Large intestine (tissue), 3 donors: ENCODE results near the gene NEDD8. TPM values are rescaled to one million over a fixed set of nuclear protein-coding genes. Genes with fewer than 3 reads are reported as not detected.

ENCODE experiments used
- DNase-seq, 2 donors: peaks; one replicate each; pipeline versions ENCODE4 v3.0.0 to v3.0.0-alpha.2; 2013
- H3K27ac ChIP-seq: one replicate; pipeline ENCODE4 v1.5.1; 2013; ENCODE audit warnings: low read length
- H3K27me3 ChIP-seq: 2 replicates; pipeline ENCODE4 v1.6.1; 2013; ENCODE audit warnings: low read length; ENCODE audit not compliant: control insufficient read depth, insufficient read depth
- H3K36me3 ChIP-seq: 2 replicates; pipeline ENCODE4 v1.6.1; 2013; ENCODE audit warnings: low read length; ENCODE audit not compliant: control insufficient read depth, insufficient read depth
- H3K4me1 ChIP-seq: one replicate; pipeline ENCODE4 v1.6.1; 2013; ENCODE audit warnings: low read length; ENCODE audit not compliant: control insufficient read depth, insufficient read depth
- H3K4me3 ChIP-seq: one replicate; pipeline ENCODE4 v1.5.1; 2013; ENCODE audit warnings: low read length
- H3K9me3 ChIP-seq: one replicate; pipeline ENCODE4 v1.6.1; 2013; ENCODE audit warnings: mild to moderate bottlenecking, low read depth, low read length, moderate library complexity; ENCODE audit not compliant: control insufficient read depth
- WGBS: methylation state at CpG from one replicate; pipeline ENCODE4 v1.1.5; 2013; ENCODE audit warnings: low lambda C conversion rate; ENCODE audit not compliant: insufficient coverage; 5-methylcytosine and 5-hydroxymethylcytosine counted together
- polyA plus RNA-seq: library from polyadenylated mRNA; unstranded; fragments of 120-200 nt; gene quantifications from one replicate; pipeline ENCODE4 v1.2.1, GENCODE V29; 2013

The NEDD8 gene
- polyA plus RNA-seq, 1 donor: 194 TPM

GRCh38 chr14:24195186-24196070, 36.7 kb downstream of the NEDD8 start, which contains the start of gene TM9SF1:
Gene TM9SF1 (minus strand): TSS chr14:24195441. CDS start chr14:24195019, 422 bp downstream.
- Histone ChIP-seq H3K9me3 (peaks cover 6% of the 10 kb centered on the region), H3K4me1 (peaks cover 30% of the 10 kb centered on the region), H3K27ac (peak within 1 kb of the TSS; percentile 80), H3K36me3 (peaks cover 21% of the 10 kb centered on the region), H3K4me3 (peak within 1 kb of the TSS; percentile 96), H3K27me3 (no peaks in the 10 kb centered on the region)
- peak; percentile 90 to 95 for DNase-seq
- no CpG with 5 or more reads among the region's 89 CpGs for WGBS

- Histone ChIP-seq H3K27ac (peak overlapping the region; percentile 80), H3K4me1 (peaks cover 30% of the 10 kb centered on the region), H3K36me3 (peaks cover 27% of the 10 kb centered on the region), H3K4me3 (peak overlapping the region; percentile 96), H3K9me3 (peaks cover 6% of the 10 kb centered on the region), H3K27me3 (no peaks in the 10 kb centered on the region)
- DNase-seq: no peak
- 70% methylated on average over 2 of the region's 8 CpGs for WGBS
Observed at GRCh38 chr14:24194873-24195185, 37.3 kb downstream of the NEDD8 start.

- WGBS: 100% methylated on average over 1 of the region's 7 CpGs
- H3K4me1 ChIP-seq: peaks cover 30% of the 10 kb centered on the region
- H3K27me3 ChIP-seq: no peaks in the 10 kb centered on the region
- H3K27ac ChIP-seq: peak overlapping the region; percentile 80
- peaks cover 31% of the 10 kb centered on the region for H3K36me3 ChIP-seq
- H3K4me3 ChIP-seq: peak overlapping the region; percentile 96
- no peak for DNase-seq
- peaks cover 6% of the 10 kb centered on the region for H3K9me3 ChIP-seq
Observed at GRCh38 chr14:24194186-24194872, 37.8 kb downstream of the NEDD8 start.

DNA sequence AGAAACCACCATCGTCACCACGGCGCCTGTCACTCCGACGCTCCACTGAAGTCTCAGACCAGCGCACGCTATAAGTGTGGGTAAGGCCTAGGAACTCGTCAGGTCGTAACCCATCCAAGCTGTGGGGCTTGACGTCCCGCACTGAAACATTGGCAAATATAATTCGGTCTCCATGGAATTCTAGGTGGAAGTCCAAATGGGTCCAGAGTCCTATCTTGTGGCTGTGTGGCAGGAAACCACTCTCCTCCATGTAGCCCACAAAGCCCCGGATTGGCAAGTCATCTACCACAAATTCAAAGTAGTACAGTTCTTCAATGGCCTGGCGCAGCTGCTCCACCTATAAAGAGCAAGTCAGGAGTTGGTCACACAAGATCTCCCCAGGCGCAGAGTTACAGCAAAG, 39.2 kb downstream of the NEDD8 start:
- peaks cover 9% of the 10 kb centered on the region for H3K9me3 ChIP-seq
- H3K4me1 ChIP-seq: peaks cover 20% of the 10 kb centered on the region
- DNase-seq: no peak
- H3K27me3 ChIP-seq: no peaks in the 10 kb centered on the region
- no CpG with 5 or more reads among the region's 15 CpGs for WGBS
- H3K4me3 ChIP-seq: no peak overlapping the region
- peaks cover 31% of the 10 kb centered on the region for H3K36me3 ChIP-seq
- no peak overlapping the region for H3K27ac ChIP-seq

DNA sequence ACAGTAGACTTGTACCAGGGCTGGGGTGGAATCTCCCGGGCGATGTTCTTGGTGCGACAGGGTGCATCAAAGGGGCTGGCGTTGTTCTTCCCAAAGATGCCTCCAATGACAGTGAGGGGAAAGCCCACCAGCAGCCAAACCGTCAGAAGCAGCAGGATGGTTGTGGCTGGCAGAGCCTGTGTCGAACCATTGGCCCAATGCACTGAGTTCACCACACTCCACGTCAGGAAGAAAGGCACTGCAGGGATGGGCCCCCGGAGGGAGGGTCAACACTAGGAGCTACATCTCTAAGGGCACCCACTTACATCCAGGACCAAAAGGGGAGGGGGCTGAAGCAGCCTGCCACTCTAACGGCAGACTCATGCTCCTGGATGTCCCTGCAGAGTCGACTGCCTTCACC, 41.8 kb downstream of the NEDD8 start:
- no peak for DNase-seq
- H3K9me3 ChIP-seq: peaks cover 6% of the 10 kb centered on the region
- peaks cover 52% of the 10 kb centered on the region for H3K36me3 ChIP-seq
- no peak overlapping the region for H3K4me3 ChIP-seq
- H3K4me1 ChIP-seq: peaks cover 18% of the 10 kb centered on the region
- no peaks in the 10 kb centered on the region for H3K27me3 ChIP-seq
- WGBS: no CpG with 5 or more reads among the region's 10 CpGs
- H3K27ac ChIP-seq: no peak overlapping the region

GRCh38 chr14:24189460-24189859, 42.7 kb downstream of the NEDD8 start:
- Histone ChIP-seq H3K27ac (no peak overlapping the region), H3K4me1 (peaks cover 13% of the 10 kb centered on the region), H3K4me3 (no peak overlapping the region), H3K27me3 (no peaks in the 10 kb centered on the region), H3K9me3 (peaks cover 3% of the 10 kb centered on the region), H3K36me3 (peaks cover 61% of the 10 kb centered on the region)
- WGBS: 100% methylated on average over 1 of the region's 9 CpGs
- DNase-seq: no peak

- no peaks in the 10 kb centered on the region for H3K27me3 ChIP-seq
- H3K27ac ChIP-seq: peak overlapping the region; percentile 8
- peaks cover 3% of the 10 kb centered on the region for H3K9me3 ChIP-seq
- no CpG with 5 or more reads among the region's 3 CpGs for WGBS
- DNase-seq: no peak
- H3K36me3 ChIP-seq: peaks cover 66% of the 10 kb centered on the region
- peaks cover 9% of the 10 kb centered on the region for H3K4me1 ChIP-seq
- H3K4me3 ChIP-seq: peak overlapping the region; percentile 83
Observed at GRCh38 chr14:24189059-24189375, 43.1 kb downstream of the NEDD8 start.

DNA sequence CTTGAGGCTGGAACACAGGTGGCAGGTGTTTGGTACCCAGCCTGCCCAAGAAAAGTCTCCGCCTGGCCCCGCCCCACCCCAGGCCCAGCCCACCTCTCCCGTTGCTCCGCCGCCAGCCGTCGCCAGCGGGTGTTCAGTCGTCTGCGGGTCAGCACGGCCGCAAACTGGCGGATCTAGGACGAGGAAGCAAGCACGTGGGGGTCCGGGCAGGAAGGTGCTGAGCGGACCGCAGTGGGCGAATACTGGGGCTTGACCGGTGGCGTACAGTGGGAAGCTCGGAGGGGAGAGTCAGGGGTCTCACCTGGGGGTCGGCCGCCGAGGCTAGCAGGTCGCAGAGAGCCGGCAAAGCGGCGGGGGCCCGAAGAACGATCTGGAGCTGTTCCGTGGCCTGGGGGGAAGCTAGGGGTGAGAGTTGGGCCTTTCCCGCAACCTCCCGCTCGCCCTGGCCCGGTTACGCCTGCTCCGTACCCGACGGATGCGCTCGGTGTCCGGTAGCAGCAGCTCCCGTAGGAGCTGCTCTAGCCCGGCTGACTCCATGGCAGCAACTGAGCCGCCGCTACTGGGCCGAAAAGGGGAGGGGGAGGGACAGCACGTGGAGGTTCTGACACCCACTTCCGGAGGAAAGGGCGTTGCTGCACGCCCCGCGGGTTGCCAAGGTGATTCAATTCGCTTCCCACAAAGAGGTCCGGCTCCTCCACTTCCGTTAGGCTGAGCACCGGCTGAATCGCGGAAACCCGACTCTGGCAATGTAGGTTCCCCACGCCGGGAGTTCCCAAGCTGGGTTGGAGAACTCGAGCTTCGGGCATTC, 43.7 kb downstream of the NEDD8 start, which contains the start of gene IPO4:
Gene IPO4 (minus strand): TSS at position 566 of the 808 bp plus-strand sequence. CDS start 29 bp downstream, at position 537.
- Histone ChIP-seq H3K27ac (peak within 1 kb of the TSS; percentile 76), H3K27me3 (no peaks in the 10 kb centered on the region), H3K4me3 (peak within 1 kb of the TSS; percentile 83), H3K4me1 (peaks cover 9% of the 10 kb centered on the region), H3K9me3 (peaks cover 3% of the 10 kb centered on the region), H3K36me3 (peaks cover 69% of the 10 kb centered on the region)
- no CpG with 5 or more reads among the region's 65 CpGs for WGBS
- peak; percentile 96 for DNase-seq

- Histone ChIP-seq H3K9me3 (peaks cover 3% of the 10 kb centered on the region), H3K27ac (peak overlapping the region; percentile 76), H3K4me1 (peaks cover 9% of the 10 kb centered on the region), H3K4me3 (peak overlapping the region; percentile 83), H3K27me3 (no peaks in the 10 kb centered on the region), H3K36me3 (peaks cover 72% of the 10 kb centered on the region)
- DNase-seq: no peak
- no CpG with 5 or more reads among the region's 2 CpGs for WGBS
Observed at GRCh38 chr14:24187539-24187915, 44.6 kb downstream of the NEDD8 start.
